ENCODE data around the gene UBAC2.

Gene UBAC2

GRCh38 chr13:99360696-99361095 is 160.0 kb downstream of the UBAC2 start:
- DNase-seq (ENCODE audit: low read depth), result no peak

- DNase-seq (ENCODE audit: low read depth), result no peak
Measured at GRCh38 chr13:99361197-99361596, 160.5 kb downstream of the UBAC2 start.

GRCh38 chr13:99362362-99362761 is 161.7 kb downstream of the UBAC2 start:
- DNase-seq (ENCODE audit: low read depth), result no peak

- no peak for DNase-seq (ENCODE audit: low read depth)
Measured at GRCh38 chr13:99363391-99363790, 162.7 kb downstream of the UBAC2 start.

- no peak for DNase-seq (ENCODE audit: low read depth)
Measured at GRCh38 chr13:99363949-99364348, 163.3 kb downstream of the UBAC2 start.

GRCh38 chr13:99366075-99366987 is 165.7 kb downstream of the UBAC2 start:
- no peak for DNase-seq (ENCODE audit: low read depth)

- no peak for DNase-seq (ENCODE audit: low read depth)
Measured at GRCh38 chr13:99367106-99367616, 166.5 kb downstream of the UBAC2 start.

GRCh38 chr13:99367663-99368448 is 167.2 kb downstream of the UBAC2 start:
- no peak for DNase-seq (ENCODE audit: low read depth)

- DNase-seq (ENCODE audit: low read depth), result no peak
Measured at GRCh38 chr13:99370481-99371275, 170.0 kb downstream of the UBAC2 start.

GRCh38 chr13:99371956-99372355 is 171.3 kb downstream of the UBAC2 start:
- no peak for DNase-seq (ENCODE audit: low read depth)

- DNase-seq (ENCODE audit: low read depth), result no peak
Measured at GRCh38 chr13:99373436-99373835, 172.8 kb downstream of the UBAC2 start.

GRCh38 chr13:99374169-99374991 is 173.7 kb downstream of the UBAC2 start:
- DNase-seq (ENCODE audit: low read depth), result no peak

- no peak for DNase-seq (ENCODE audit: low read depth)
Measured at GRCh38 chr13:99374994-99375737, 174.5 kb downstream of the UBAC2 start.

- DNase-seq (ENCODE audit: low read depth), result no peak
Measured at GRCh38 chr13:99375738-99376080, 175.1 kb downstream of the UBAC2 start.

GRCh38 chr13:99376132-99376531 is 175.5 kb downstream of the UBAC2 start:
- DNase-seq (ENCODE audit: low read depth), result no peak

GRCh38 chr13:99376924-99377323 is 176.3 kb downstream of the UBAC2 start:
- no peak for DNase-seq (ENCODE audit: low read depth)

GRCh38 chr13:99377641-99378040 is 177.0 kb downstream of the UBAC2 start:
- DNase-seq (ENCODE audit: low read depth), result no peak

GRCh38 chr13:99378985-99379733 is 178.5 kb downstream of the UBAC2 start:
- no peak for DNase-seq (ENCODE audit: low read depth)

GRCh38 chr13:99379856-99380801 is 179.5 kb downstream of the UBAC2 start:
- DNase-seq (ENCODE audit: low read depth), result no peak
